ENCODE data around the gene EXD3.

The EXD3 gene

DNA sequence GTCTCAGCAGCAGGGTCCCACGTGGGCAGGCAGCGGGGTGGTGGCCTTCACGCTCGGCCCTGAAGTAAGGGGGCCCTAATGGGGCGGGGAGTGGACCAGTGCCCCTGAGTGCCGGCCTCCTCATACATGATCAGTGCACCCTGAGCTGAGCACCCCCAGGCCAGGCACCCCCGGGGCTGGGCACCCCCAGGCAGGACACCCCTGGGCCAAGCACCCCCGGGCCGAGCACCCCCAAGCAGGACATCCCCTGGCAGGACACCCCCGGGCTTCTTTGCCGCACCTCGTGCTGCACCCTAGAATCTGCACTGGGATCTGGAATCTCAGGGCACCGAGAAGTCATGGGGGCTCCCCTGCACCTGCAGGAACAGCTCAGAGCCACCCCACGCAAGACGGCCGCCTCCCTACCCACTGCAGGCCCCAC is 51.4 kb downstream of the EXD3 start:
- H3K27ac ChIP-seq (ENCODE audit: low read depth, low read length) = no peak overlapping the region
- H3K4me3 ChIP-seq (ENCODE audit: low read depth in 1 of 2, low read length in 2 of 2) = no peak overlapping the region
- no peaks in the 10 kb centered on the region for H3K36me3 ChIP-seq (ENCODE audit: insufficient read depth, low read length)
- H3K9ac ChIP-seq (ENCODE audit: low read length) = no peak overlapping the region
- no peaks in the 10 kb centered on the region for H3K9me3 ChIP-seq (ENCODE audit: low read length)
- no peaks in the 10 kb centered on the region for H3K27me3 ChIP-seq (ENCODE audit: control insufficient read depth in 1 of 2, insufficient read depth in 2 of 2, low read length in 2 of 2)
- H3K4me1 ChIP-seq (ENCODE audit: insufficient read depth, low read length) = no peaks in the 10 kb centered on the region

DNA sequence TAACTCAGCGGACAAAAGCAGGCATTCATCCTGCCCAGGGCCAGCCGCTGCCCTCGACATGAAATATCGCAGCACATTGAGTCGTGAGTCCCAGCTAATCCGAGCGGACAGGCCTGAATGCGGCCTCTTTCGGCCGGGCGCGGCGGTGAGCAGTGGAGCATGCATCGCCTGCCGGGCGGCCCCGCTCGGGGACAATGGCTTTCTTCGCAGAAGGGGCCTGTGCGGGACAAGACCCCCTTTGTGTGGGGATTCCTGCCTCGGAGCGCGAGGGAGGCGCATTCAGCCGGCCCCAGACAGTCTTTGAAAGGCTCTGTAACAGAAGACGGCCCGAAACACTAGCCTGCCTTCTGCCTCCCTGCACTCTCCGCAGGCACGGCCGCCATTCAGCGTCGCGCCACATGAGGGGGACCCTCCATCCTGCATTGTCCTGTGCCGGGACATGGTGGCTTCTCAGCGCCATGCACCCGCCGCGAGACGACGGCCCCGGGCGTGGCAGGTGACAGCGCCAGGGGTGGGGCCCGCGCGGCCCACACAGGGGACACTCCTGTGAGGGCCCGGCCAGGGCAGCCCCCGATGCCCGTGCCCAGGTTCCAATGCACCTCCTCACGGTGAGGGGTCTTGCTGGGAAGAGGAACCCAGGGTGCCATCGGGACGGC is 52.0 kb downstream of the EXD3 start:
- H3K9me3 ChIP-seq (ENCODE audit: low read length) = no peaks in the 10 kb centered on the region
- H3K9ac ChIP-seq (ENCODE audit: low read length) = no peak overlapping the region
- no peaks in the 10 kb centered on the region for H3K4me1 ChIP-seq (ENCODE audit: insufficient read depth, low read length)
- H3K36me3 ChIP-seq (ENCODE audit: insufficient read depth, low read length) = peaks cover 3% of the 10 kb centered on the region
- H3K27me3 ChIP-seq (ENCODE audit: control insufficient read depth in 1 of 2, insufficient read depth in 2 of 2, low read length in 2 of 2) = no peaks in the 10 kb centered on the region
- no peak overlapping the region for H3K27ac ChIP-seq (ENCODE audit: low read depth, low read length)
- H3K4me3 ChIP-seq (ENCODE audit: low read depth in 1 of 2, low read length in 2 of 2) = no peak overlapping the region

- no peak overlapping the region for H3K27ac ChIP-seq (ENCODE audit: low read depth, low read length)
- H3K9ac ChIP-seq (ENCODE audit: low read length) = no peak overlapping the region
Observed at GRCh38 chr9:137369911-137370764, 52.8 kb downstream of the EXD3 start.

DNA sequence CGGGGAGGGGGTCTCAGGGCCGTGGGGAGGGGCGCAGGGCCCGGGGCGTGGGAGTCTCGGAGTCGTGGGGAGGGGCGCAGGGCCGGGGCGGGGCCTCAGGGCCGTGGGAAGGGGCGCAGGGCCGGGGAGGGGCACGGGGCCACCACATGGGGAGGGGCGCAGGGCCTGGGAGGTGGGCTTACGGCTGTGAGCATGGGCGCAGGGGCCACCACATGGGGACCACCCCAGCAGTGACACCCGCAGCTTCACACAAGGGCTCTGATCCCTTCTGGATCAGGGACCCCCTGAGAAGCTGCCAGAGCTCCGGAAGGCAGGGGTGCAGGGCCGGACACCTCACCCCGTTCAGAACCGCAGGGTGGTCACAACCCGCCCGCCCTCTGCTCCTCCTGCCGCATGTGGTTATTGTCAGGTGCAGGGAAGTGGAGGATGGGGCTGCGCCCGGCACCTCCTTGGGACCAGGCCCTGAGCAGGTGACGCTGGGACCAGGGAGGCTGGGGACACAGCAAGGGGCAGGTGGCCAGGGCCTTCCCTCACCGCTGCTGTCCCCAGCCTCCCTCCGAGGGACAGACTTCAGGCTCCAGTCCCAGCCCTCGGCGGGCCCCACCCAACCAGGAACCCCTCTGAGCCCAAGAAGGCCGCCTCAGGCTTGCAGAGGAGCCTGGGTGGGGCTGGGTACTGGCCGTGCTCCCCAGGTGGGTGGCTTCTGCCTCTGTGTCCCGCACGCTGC is 53.7 kb downstream of the EXD3 start:
- Histone ChIP-seq H3K4me3 (ENCODE audit: low read depth in 1 of 2, low read length in 2 of 2) (no peak overlapping the region), H3K36me3 (ENCODE audit: insufficient read depth, low read length) (peaks cover 6% of the 10 kb centered on the region), H3K9ac (ENCODE audit: low read length) (no peak overlapping the region), H3K27ac (ENCODE audit: low read depth, low read length) (no peak overlapping the region), H3K4me1 (ENCODE audit: insufficient read depth, low read length) (no peaks in the 10 kb centered on the region), H3K27me3 (ENCODE audit: control insufficient read depth in 1 of 2, insufficient read depth in 2 of 2, low read length in 2 of 2) (no peaks in the 10 kb centered on the region), H3K9me3 (ENCODE audit: low read length) (no peaks in the 10 kb centered on the region)

More at GRCh38 chr9:137369911-137370764, 52.8 kb downstream of the EXD3 start:
- Histone ChIP-seq H3K4me3 (ENCODE audit: low read depth in 1 of 2, low read length in 2 of 2) (no peak overlapping the region), H3K36me3 (ENCODE audit: insufficient read depth, low read length) (peaks cover 6% of the 10 kb centered on the region), H3K27me3 (ENCODE audit: control insufficient read depth in 1 of 2, insufficient read depth in 2 of 2, low read length in 2 of 2) (no peaks in the 10 kb centered on the region), H3K4me1 (ENCODE audit: insufficient read depth, low read length) (no peaks in the 10 kb centered on the region), H3K9me3 (ENCODE audit: low read length) (no peaks in the 10 kb centered on the region)

DNA sequence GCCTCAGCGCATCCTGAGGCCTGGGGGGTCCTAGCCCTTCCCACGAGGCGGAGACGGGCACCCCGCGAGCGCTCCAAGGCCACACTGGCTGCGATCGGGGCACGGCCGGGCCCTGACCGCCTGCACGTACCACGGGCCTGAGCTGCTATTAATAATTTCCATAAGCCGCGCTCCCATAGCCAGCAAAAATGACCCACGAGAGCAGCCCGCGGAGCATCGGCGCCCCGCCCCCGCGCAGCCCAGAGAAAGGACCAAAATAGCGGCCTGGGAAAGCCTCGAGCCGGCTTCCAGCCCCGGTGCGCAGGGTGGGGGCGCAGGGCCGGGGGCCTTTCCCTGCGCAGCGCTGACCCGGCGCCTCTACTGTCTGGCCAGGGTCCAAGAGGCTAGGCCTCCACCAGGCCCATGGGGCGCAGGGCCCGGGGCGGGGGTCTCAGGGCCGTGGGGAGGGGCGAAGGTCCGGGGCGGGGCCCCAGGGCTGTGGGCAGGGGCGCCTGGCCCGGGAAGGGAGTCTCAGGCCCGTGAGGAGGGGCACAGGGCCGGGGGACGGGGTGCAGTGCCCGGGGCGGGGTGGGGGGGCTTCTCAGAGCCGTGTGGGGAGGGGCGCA is 54.4 kb downstream of the EXD3 start:
- Histone ChIP-seq H3K9me3 (ENCODE audit: low read length) (no peaks in the 10 kb centered on the region), H3K27me3 (ENCODE audit: control insufficient read depth in 1 of 2, insufficient read depth in 2 of 2, low read length in 2 of 2) (no peaks in the 10 kb centered on the region), H3K4me1 (ENCODE audit: insufficient read depth, low read length) (no peaks in the 10 kb centered on the region), H3K4me3 (ENCODE audit: low read depth in 1 of 2, low read length in 2 of 2) (no peak overlapping the region), H3K9ac (ENCODE audit: low read length) (no peak overlapping the region), H3K36me3 (ENCODE audit: insufficient read depth, low read length) (peaks cover 6% of the 10 kb centered on the region), H3K27ac (ENCODE audit: low read depth, low read length) (no peak overlapping the region)

GRCh38 chr9:137367506-137368430 is 55.2 kb downstream of the EXD3 start:
- no peak overlapping the region for H3K4me3 ChIP-seq (ENCODE audit: low read depth in 1 of 2, low read length in 2 of 2)
- H3K4me1 ChIP-seq (ENCODE audit: insufficient read depth, low read length) = no peaks in the 10 kb centered on the region
- H3K9me3 ChIP-seq (ENCODE audit: low read length) = no peaks in the 10 kb centered on the region
- H3K9ac ChIP-seq (ENCODE audit: low read length) = no peak overlapping the region
- no peak overlapping the region for H3K27ac ChIP-seq (ENCODE audit: low read depth, low read length)
- no peaks in the 10 kb centered on the region for H3K27me3 ChIP-seq (ENCODE audit: control insufficient read depth in 1 of 2, insufficient read depth in 2 of 2, low read length in 2 of 2)
- H3K36me3 ChIP-seq (ENCODE audit: insufficient read depth, low read length) = peaks cover 6% of the 10 kb centered on the region

GRCh38 chr9:137366891-137367381 is 56.0 kb downstream of the EXD3 start:
- Histone ChIP-seq H3K4me1 (ENCODE audit: insufficient read depth, low read length) (no peaks in the 10 kb centered on the region), H3K4me3 (ENCODE audit: low read depth in 1 of 2, low read length in 2 of 2) (no peak overlapping the region), H3K36me3 (ENCODE audit: insufficient read depth, low read length) (peaks cover 6% of the 10 kb centered on the region), H3K9ac (ENCODE audit: low read length) (no peak overlapping the region), H3K9me3 (ENCODE audit: low read length) (no peaks in the 10 kb centered on the region), H3K27me3 (ENCODE audit: control insufficient read depth in 1 of 2, insufficient read depth in 2 of 2, low read length in 2 of 2) (no peaks in the 10 kb centered on the region), H3K27ac (ENCODE audit: low read depth, low read length) (no peak overlapping the region)

- Histone ChIP-seq H3K27ac (ENCODE audit: low read depth, low read length) (no peak overlapping the region), H3K27me3 (ENCODE audit: control insufficient read depth in 1 of 2, insufficient read depth in 2 of 2, low read length in 2 of 2) (no peaks in the 10 kb centered on the region), H3K4me1 (ENCODE audit: insufficient read depth, low read length) (no peaks in the 10 kb centered on the region), H3K9me3 (ENCODE audit: low read length) (no peaks in the 10 kb centered on the region), H3K4me3 (ENCODE audit: low read depth in 1 of 2, low read length in 2 of 2) (no peak overlapping the region), H3K36me3 (ENCODE audit: insufficient read depth, low read length) (peaks cover 6% of the 10 kb centered on the region), H3K9ac (ENCODE audit: low read length) (no peak overlapping the region)
Observed at GRCh38 chr9:137366445-137366810, 56.5 kb downstream of the EXD3 start.

DNA sequence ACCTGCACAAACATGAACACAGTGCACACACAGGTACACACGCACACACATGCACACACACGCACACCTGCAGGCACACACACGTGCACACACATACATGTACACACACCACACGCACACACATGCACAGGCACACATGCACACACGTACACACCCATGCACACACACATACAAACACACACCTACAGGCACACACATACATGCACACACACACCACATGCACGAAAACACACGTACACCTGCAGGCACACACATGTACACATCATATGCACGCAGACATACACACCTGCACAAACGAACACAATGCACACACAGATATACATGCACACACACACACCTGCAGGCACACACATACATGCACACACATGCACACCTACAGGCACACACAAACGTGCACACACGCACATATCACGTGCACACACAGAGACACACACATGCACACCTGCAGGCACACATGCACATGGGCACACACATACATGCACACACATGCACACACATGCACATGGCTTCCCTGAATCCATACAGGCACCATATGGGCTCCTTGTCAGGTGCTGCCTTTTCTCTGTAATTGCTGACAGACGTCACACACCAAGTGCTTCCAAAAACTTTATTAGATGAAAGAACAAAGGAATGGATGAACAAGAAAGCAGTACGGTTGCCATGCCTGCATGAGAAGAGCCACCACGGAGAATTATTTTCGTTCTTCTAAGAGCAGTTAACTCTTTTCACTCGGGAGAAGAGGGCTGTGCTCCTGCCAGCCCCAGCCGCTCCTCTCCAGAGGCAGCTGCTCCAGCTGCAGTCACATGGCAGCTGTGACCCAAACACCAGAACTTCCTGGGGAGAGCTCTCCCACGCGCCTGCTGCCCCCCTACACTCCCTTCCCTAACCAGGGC is 57.2 kb downstream of the EXD3 start:
- Histone ChIP-seq H3K9me3 (ENCODE audit: low read length) (no peaks in the 10 kb centered on the region), H3K27me3 (ENCODE audit: control insufficient read depth in 1 of 2, insufficient read depth in 2 of 2, low read length in 2 of 2) (no peaks in the 10 kb centered on the region), H3K9ac (ENCODE audit: low read length) (no peak overlapping the region), H3K27ac (ENCODE audit: low read depth, low read length) (no peak overlapping the region), H3K4me1 (ENCODE audit: insufficient read depth, low read length) (no peaks in the 10 kb centered on the region), H3K36me3 (ENCODE audit: insufficient read depth, low read length) (peaks cover 6% of the 10 kb centered on the region), H3K4me3 (ENCODE audit: low read depth in 1 of 2, low read length in 2 of 2) (no peak overlapping the region)

GRCh38 chr9:137365056-137365455 is 57.9 kb downstream of the EXD3 start:
- Histone ChIP-seq H3K27me3 (ENCODE audit: control insufficient read depth in 1 of 2, insufficient read depth in 2 of 2, low read length in 2 of 2) (no peaks in the 10 kb centered on the region), H3K9me3 (ENCODE audit: low read length) (no peaks in the 10 kb centered on the region), H3K27ac (ENCODE audit: low read depth, low read length) (no peak overlapping the region), H3K4me3 (ENCODE audit: low read depth in 1 of 2, low read length in 2 of 2) (no peak overlapping the region), H3K9ac (ENCODE audit: low read length) (no peak overlapping the region), H3K4me1 (ENCODE audit: insufficient read depth, low read length) (no peaks in the 10 kb centered on the region), H3K36me3 (ENCODE audit: insufficient read depth, low read length) (peaks cover 6% of the 10 kb centered on the region)
